IMR-90 (cell line): ENCODE data around the gene MAD2L2. TPM values are rescaled to one million over a fixed set of nuclear protein-coding genes. Genes with fewer than 3 reads are reported as not detected.

Source experiments
- ATAC-seq: fragments of 200-7000 bp; cut with Tn5 transposase; 2 replicates; pipeline ENCODE4 v1.9.1; 2020; ENCODE audit warnings: low read depth, mild to moderate bottlenecking, moderate library complexity
- BruUV-seq: library from RNA; stranded (reverse); fragments of 400-500 nt; replicated peaks from 2 replicates; lab custom pipeline; 2021; lab: Mats Ljungman, UMichigan
- CTCF ChIA-PET: fragments of 300-600 bp; formaldehyde crosslinking; extraction: SDS; loops from one replicate; lab custom pipeline; 2021; ENCODE audit warnings: antibody characterized with exemption; lab: Yijun Ruan, JAX
- POLR2A ChIA-PET: fragments of 300-600 bp; sonication (Branson Sonifier 250); formaldehyde crosslinking; loops from one replicate; lab custom pipeline; 2022; ENCODE audit warnings: antibody characterized with exemption; ENCODE audit not compliant: unreplicated experiment; lab: Charles Lee
- DNase-seq: peaks from one replicate; pipeline ENCODE4 v3.0.0; 2013
- H2AFZ ChIP-seq: replicated peaks from 2 replicates; pipeline ENCODE3; 2013; ENCODE audit warnings: low read length, mild to moderate bottlenecking; ENCODE audit not compliant: poor library complexity
- H2AK5ac ChIP-seq: 2 replicates; pipeline ENCODE4 v1.6.1; 2013; ENCODE audit warnings: low read depth, low read length, inconsistent platforms
- H2AK9ac ChIP-seq: replicated peaks from 2 replicates; pipeline ENCODE3; 2013; ENCODE audit warnings: mild to moderate bottlenecking, low read depth, low read length, moderate library complexity; ENCODE audit not compliant: poor library complexity
- H2BK120ac ChIP-seq: 2 replicates; pipeline ENCODE4 v1.6.1; 2013; ENCODE audit warnings: low read depth, low read length, inconsistent platforms
- H2BK15ac ChIP-seq: 3 replicates; pipeline ENCODE4 v1.6.1; 2013; ENCODE audit warnings: low read depth, low read length, inconsistent platforms
- H2BK20ac ChIP-seq: 2 replicates; pipeline ENCODE4 v1.6.1; 2013; ENCODE audit warnings: low read depth, mild to moderate bottlenecking, inconsistent platforms, low read length, moderate library complexity
- H2BK5ac ChIP-seq: 2 replicates; pipeline ENCODE4 v1.6.1; 2013; ENCODE audit warnings: mild to moderate bottlenecking, low read depth, low read length, inconsistent platforms; ENCODE audit not compliant: poor library complexity, severe bottlenecking
- H3K14ac ChIP-seq: replicated peaks from 2 replicates; pipeline ENCODE4 v1.6.1; 2013; ENCODE audit warnings: low read depth, low read length, inconsistent platforms
- H3K18ac ChIP-seq: 2 replicates; pipeline ENCODE4 v1.6.1; 2013; ENCODE audit warnings: low read depth, low read length, control low read depth
- H3K23ac ChIP-seq: 2 replicates; pipeline ENCODE4 v1.6.1; 2013; ENCODE audit warnings: low read depth, low read length, inconsistent platforms
- H3K27ac ChIP-seq: 2 replicates; pipeline ENCODE4 v1.5.1; 2013; ENCODE audit warnings: mild to moderate bottlenecking, control low read depth, low read length; ENCODE audit not compliant: insufficient read depth
- H3K27me3 ChIP-seq: 2 replicates; pipeline ENCODE4 v1.6.1; 2013; ENCODE audit warnings: low read length; ENCODE audit not compliant: control insufficient read depth, insufficient read depth
- H3K36me3 ChIP-seq: 2 replicates; pipeline ENCODE4 v1.6.1; 2013; ENCODE audit warnings: low read length, mixed read lengths; ENCODE audit not compliant: control insufficient read depth, insufficient read depth
- H3K4ac ChIP-seq: 2 replicates; pipeline ENCODE4 v1.6.1; 2013; ENCODE audit warnings: low read depth, low read length, inconsistent platforms
- H3K4me1 ChIP-seq: 2 replicates; pipeline ENCODE4 v1.6.1; 2013; ENCODE audit warnings: low read length, mixed read lengths; ENCODE audit not compliant: control insufficient read depth, insufficient read depth
- H3K4me2 ChIP-seq: 2 replicates; pipeline ENCODE4 v1.6.1; 2013; ENCODE audit warnings: low read depth, mild to moderate bottlenecking, control low read depth, low read length, moderate library complexity
- H3K4me3 ChIP-seq: 2 replicates; pipeline ENCODE4 v1.5.1; 2013; ENCODE audit warnings: low read depth, mild to moderate bottlenecking, control low read depth, low read length, moderate library complexity; ENCODE audit not compliant: insufficient read depth
- H3K56ac ChIP-seq: 2 replicates; pipeline ENCODE4 v1.6.1; 2013; ENCODE audit warnings: low read length, inconsistent platforms; ENCODE audit not compliant: insufficient read depth; ENCODE audit errors: extremely low read depth
- H3K79me1 ChIP-seq, 2 experiments: 2 replicates each; pipeline ENCODE4 v1.6.1; 2013; ENCODE audit warnings: low read length in 2 of 2, inconsistent platforms in 1 of 2, low read depth in 1 of 2
- H3K9ac ChIP-seq: 2 replicates; pipeline ENCODE4 v1.6.1; 2013; ENCODE audit warnings: low read depth, low read length, control low read depth
- H3K9me1 ChIP-seq: 2 replicates; pipeline ENCODE4 v1.6.1; 2013; ENCODE audit warnings: low read length, inconsistent platforms; ENCODE audit not compliant: insufficient read depth
- H3K9me3 ChIP-seq: 2 replicates; pipeline ENCODE4 v1.6.1; 2013; ENCODE audit warnings: low read length; ENCODE audit not compliant: control insufficient read depth, insufficient read depth
- H4K20me1 ChIP-seq: 2 replicates; pipeline ENCODE4 v1.6.1; 2013; ENCODE audit warnings: low read length, inconsistent platforms; ENCODE audit not compliant: insufficient read depth
- H4K5ac ChIP-seq: 2 replicates; pipeline ENCODE4 v1.6.1; 2013; ENCODE audit warnings: mild to moderate bottlenecking, low read depth, low read length, control low read depth
- H4K8ac ChIP-seq, 2 experiments: 2 replicates each; pipeline ENCODE4 v1.6.1; 2013; ENCODE audit warnings: low read depth in 2 of 2, low read length in 2 of 2, control low read depth in 1 of 2, inconsistent platforms in 1 of 2
- H4K91ac ChIP-seq: 2 replicates; pipeline ENCODE4 v1.6.1; 2013; ENCODE audit warnings: low read depth, low read length, inconsistent platforms; ENCODE audit not compliant: insufficient read depth
- BHLHE40 ChIP-seq: fragments of 150-350 bp; IDR thresholded peaks from 2 replicates; pipeline ENCODE4 v1.6.1; 2016; ENCODE audit warnings: mild to moderate bottlenecking, low read depth, low read length
- CEBPB ChIP-seq: IDR thresholded peaks from 2 replicates; pipeline ENCODE4 v1.6.1; 2012; ENCODE audit warnings: low read depth, low read length, improper control_type of control experiment
- CHD1 ChIP-seq: IDR thresholded peaks from 2 replicates; pipeline ENCODE4 v1.6.1; 2012; ENCODE audit warnings: low read depth, low read length, improper control_type of control experiment
- CTCF ChIP-seq: conservative IDR thresholded peaks from 2 replicates; pipeline ENCODE4 v1.5.1; 2012; ENCODE audit warnings: mild to moderate bottlenecking, low read depth, low read length, improper control_type of control experiment
- ELK1 ChIP-seq: fragments of 150-350 bp; IDR thresholded peaks from 2 replicates; pipeline ENCODE4 v1.6.1; 2016; ENCODE audit warnings: low read depth, mild to moderate bottlenecking, low read length, moderate library complexity, borderline replicate concordance
- FOS ChIP-seq: fragments of 150-350 bp; IDR thresholded peaks from 2 replicates; pipeline ENCODE4 v1.6.1; 2016; ENCODE audit warnings: low read depth, low read length
- MAFK ChIP-seq: IDR thresholded peaks from 2 replicates; pipeline ENCODE4 v1.6.1; 2012; ENCODE audit warnings: low read depth, low read length, improper control_type of control experiment
- MAZ ChIP-seq: IDR thresholded peaks from 2 replicates; pipeline ENCODE4 v1.6.1; 2012; ENCODE audit warnings: low read depth, mild to moderate bottlenecking, low read length, improper control_type of control experiment, moderate library complexity, borderline replicate concordance
- MXI1 ChIP-seq: IDR thresholded peaks from 2 replicates; pipeline ENCODE4 v1.6.1; 2012; ENCODE audit warnings: low read depth, mild to moderate bottlenecking, low read length, moderate library complexity, borderline replicate concordance
- NFE2L2 ChIP-seq: fragments of 150-350 bp; IDR thresholded peaks from 2 replicates; pipeline ENCODE4 v1.6.1; 2016; ENCODE audit warnings: low read depth, mild to moderate bottlenecking, low read length
- POLR2A ChIP-seq: IDR thresholded peaks from 2 replicates; pipeline ENCODE4 v1.6.1; 2012; ENCODE audit warnings: mild to moderate bottlenecking, low read depth, low read length
- RAD21 ChIP-seq: IDR thresholded peaks from 2 replicates; pipeline ENCODE4 v1.6.1; 2012; ENCODE audit warnings: low read length, improper control_type of control experiment
- RCOR1 ChIP-seq: IDR thresholded peaks from 2 replicates; pipeline ENCODE4 v1.6.1; 2012; ENCODE audit warnings: mild to moderate bottlenecking, low read length, improper control_type of control experiment; ENCODE audit not compliant: insufficient replicate concordance
- RFX5 ChIP-seq: IDR thresholded peaks from 2 replicates; pipeline ENCODE4 v1.8.0; 2012; ENCODE audit warnings: low read depth, mild to moderate bottlenecking, low read length, moderate library complexity
- SMC3 ChIP-seq: fragments of 150-350 bp; IDR thresholded peaks from 2 replicates; pipeline ENCODE4 v1.6.1; 2016; ENCODE audit warnings: low read depth, mild to moderate bottlenecking, antibody characterized with exemption, low read length, moderate library complexity
- USF2 ChIP-seq: fragments of 150-350 bp; IDR thresholded peaks from 2 replicates; pipeline ENCODE4 v1.6.1; 2017; ENCODE audit warnings: mild to moderate bottlenecking, antibody characterized with exemption, low read length, low read depth
- WGBS, 2 experiments: methylation state at CpG; one replicate each; pipeline versions ENCODE4 v1.1.5 to v1.1.7; 2013; ENCODE audit warnings: missing lambda C conversion rate in 2 of 2; ENCODE audit not compliant: insufficient read length in 1 of 2; ENCODE audit errors: extremely low coverage in 2 of 2; 5-methylcytosine and 5-hydroxymethylcytosine counted together
- dilution Hi-C: fragments of 300-500 bp; cut with HindIII; formaldehyde crosslinking; loops from one replicate; pipeline ENCODE4 v1.14.3; 2018; ENCODE audit warnings: low sequenced_read_pairs; ENCODE audit not compliant: unreplicated experiment
- in situ Hi-C: fragments of 300-500 bp; cut with MboI; formaldehyde crosslinking; loops from 3 replicates; pipeline ENCODE4 v1.14.3; 2019; ENCODE audit warnings: low sequenced_read_pairs, inconsistent platforms, mixed read lengths
- intact Hi-C: fragments of 100-400 bp; cut with micrococcal nuclease; formaldehyde crosslinking; loops from 2 replicates; pipeline ENCODE4 v1.10.0; 2022
- polyA plus RNA-seq, 3 experiments: library from polyadenylated mRNA; depleted of rRNA; stranded (reverse); fragments of >200 nt; gene quantifications; 2 replicates each; pipeline ENCODE4 v1.2.3, GENCODE V29; 2012; ENCODE audit warnings: low replicate concordance in 1 of 3
- total RNA-seq: library from RNA; depleted of rRNA; stranded (reverse); fragments of >200 nt; gene quantifications from 2 replicates; pipeline ENCODE4 v1.2.3, GENCODE V29; 2012

MAD2L2 gene
- total and polyA plus RNA-seq, 2 of the 4 experiments (the other 2 are of a cell fraction): 44.6 to 70.9 TPM

GRCh38 chr1:11676386-11677103 lies 4.4 kb downstream of the MAD2L2 start:
- Histone ChIP-seq H4K5ac (no peak overlapping the region), H3K27me3 (no peaks in the 10 kb centered on the region), H2AK9ac (peak overlapping the region; percentile 28), H2BK20ac (no peak overlapping the region), H3K9me3 (no peaks in the 10 kb centered on the region), H4K91ac (no peak overlapping the region), H3K14ac (no peak overlapping the region), H3K4me2 (no peak overlapping the region), H4K8ac (no peak overlapping the region), H3K27ac (no peak overlapping the region), H2BK5ac (no peak overlapping the region), H3K4me3 (no peak overlapping the region), H3K18ac (no peak overlapping the region), H2AK5ac (no peak overlapping the region), H3K56ac (no peak overlapping the region), H2BK15ac (no peak overlapping the region), H3K9ac (no peak overlapping the region), H4K20me1 (no peaks in the 10 kb centered on the region), H2AFZ (no peak overlapping the region), H3K4ac (no peak overlapping the region), H3K36me3 (peaks cover 46% of the 10 kb centered on the region), H3K79me1 (peaks cover 7 to 17% of the 10 kb centered on the region in 2 experiments; a peak in 3 of 4 replicates), H3K23ac (no peak overlapping the region), H3K9me1 (0 out of 2 replicates have a peak, but pooled peaks cover 2% of the 10 kb centered on the region), H3K4me1 (peaks cover under 1% of the 10 kb centered on the region), H2BK120ac (no peak overlapping the region)
- intact Hi-C loops (no loop called here), dilution Hi-C loops (no loop called here), in situ Hi-C loops (no loop called here)
- DNase-seq (no peak), ATAC-seq (no peak)
- WGBS, 2 experiments: 93% methylated on average over 3 of the region's 10 CpGs; no CpG with 5 or more reads in 1 of the 2 experiments
- ChIA-PET CTCF (no interaction called here), POLR2A (no interaction called here)
- TF ChIP-seq MAFK: no peak
- no peak for TF ChIP-seq CTCF
- TF ChIP-seq RCOR1: no peak
- no peak for TF ChIP-seq POLR2A
- TF ChIP-seq SMC3: no peak
- TF ChIP-seq NFE2L2: no peak
- no peak for TF ChIP-seq BHLHE40
- no peak for TF ChIP-seq CHD1
- no peak for TF ChIP-seq RFX5
- TF ChIP-seq MXI1: no peak
- no peak for TF ChIP-seq FOS
- no peak for TF ChIP-seq RAD21
- TF ChIP-seq CEBPB: no peak
- no peak for TF ChIP-seq MAZ
- no peak for TF ChIP-seq USF2
- TF ChIP-seq ELK1: no peak
- no TSS peak for BruUV-seq
